Hepatocyte (in vitro differentiated cells): ENCODE measurements around the gene GPBAR1.
"Not testable (repeated sequence)": the region's sequence is repeated elsewhere in the genome, so short reads cannot be mapped to it uniquely, and the experiment has no call there.

Experiments
- CTCF ChIP-seq: fragments of 200-600 bp; sonication (generic); IDR thresholded peaks from 2 replicates; pipeline ENCODE4 v1.5.1; 2016; ENCODE audit warnings: antibody characterized with exemption, mild to moderate bottlenecking; ENCODE audit not compliant: poor library complexity
- EZH2 ChIP-seq: fragments of 200-600 bp; sonication (generic); IDR thresholded peaks from 2 replicates; pipeline ENCODE4 v1.6.1; 2016; ENCODE audit warnings: antibody characterized with exemption, mild to moderate bottlenecking, borderline replicate concordance

- TF ChIP-seq CTCF, EZH2: not testable (repeated sequence)
These were observed 50.9 kb downstream of the GPBAR1 start for GRCh38 chr2:218311541-218312266.
